Activated CD8-positive, alpha-beta T cell treated with anti-CD3 and anti-CD28 coated beads for 36 hours (primary cell): Measurements from ENCODE around the gene MCIDAS. TPM values are rescaled to one million over a fixed set of nuclear protein-coding genes. Genes with fewer than 3 reads are reported as not detected.
A peak's percentile ranks its signal among the peaks of the same experiment; 100 is the strongest.

ENCODE experiments used
- ATAC-seq: fragments of 200-7000 bp; cut with Tn5 transposase; one replicate; pipeline ENCODE4 v1.10.0; 2021; ENCODE audit warnings: mild to moderate bottlenecking, moderate library complexity
- CTCF ChIA-PET: fragments of 350-600 bp; sonication (Branson Sonifier 250); formaldehyde crosslinking; loops from one replicate; lab custom pipeline; 2021; ENCODE audit warnings: antibody characterized with exemption; lab: Charles Lee
- POLR2A ChIA-PET: fragments of 350-600 bp; sonication (Branson Sonifier 250); formaldehyde crosslinking; loops from one replicate; lab custom pipeline; 2021; ENCODE audit warnings: antibody characterized with exemption; lab: Charles Lee
- DNase-seq: peaks from one replicate; pipeline ENCODE4 v3.0.0-alpha.2; 2020
- H3K27ac Mint-ChIP-seq: one replicate; pipeline ENCODE4 v1.8.0; 2021; ENCODE audit warnings: mild to moderate bottlenecking, mixed read lengths
- H3K27me3 Mint-ChIP-seq: one replicate; pipeline ENCODE4 v1.8.0; 2021; ENCODE audit warnings: mixed read lengths
- H3K36me3 Mint-ChIP-seq: one replicate; pipeline ENCODE4 v1.8.0; 2021; ENCODE audit warnings: low read depth, mixed read lengths
- H3K4me1 Mint-ChIP-seq: one replicate; pipeline ENCODE4 v1.8.0; 2021; ENCODE audit warnings: low read depth, mixed read lengths
- H3K4me3 Mint-ChIP-seq: one replicate; pipeline ENCODE4 v1.8.0; 2021; ENCODE audit warnings: mild to moderate bottlenecking, moderate library complexity, mixed read lengths
- H3K9me3 Mint-ChIP-seq: one replicate; pipeline ENCODE4 v1.8.0; 2021; ENCODE audit warnings: mixed read lengths
- CTCF ChIP-seq: fragments of 200-600 bp; IDR thresholded peaks from one replicate; pipeline ENCODE4 v1.8.0; 2022; ENCODE audit warnings: antibody characterized with exemption, mild to moderate bottlenecking
- intact Hi-C: fragments of 100-400 bp; cut with micrococcal nuclease; formaldehyde crosslinking; loops from one replicate; pipeline ENCODE4 v1.10.0; 2022
- microRNA-seq: library from miRNA; unstranded; fragments of <30 nt; microRNA quantifications from one replicate; pipeline ENCODE4 v1.2.0, GENCODE V29; 2022; ENCODE audit warnings: borderline microRNAs expressed, borderline replicate concordance
- total RNA-seq, 2 experiments: library from RNA; stranded (reverse); gene quantifications; one replicate each; pipeline ENCODE4 v1.2.3, GENCODE V29; 2021

MCIDAS gene
- total RNA-seq, 2 experiments from 2014 or later, result 0.18 TPM; not detected in 1

DNA sequence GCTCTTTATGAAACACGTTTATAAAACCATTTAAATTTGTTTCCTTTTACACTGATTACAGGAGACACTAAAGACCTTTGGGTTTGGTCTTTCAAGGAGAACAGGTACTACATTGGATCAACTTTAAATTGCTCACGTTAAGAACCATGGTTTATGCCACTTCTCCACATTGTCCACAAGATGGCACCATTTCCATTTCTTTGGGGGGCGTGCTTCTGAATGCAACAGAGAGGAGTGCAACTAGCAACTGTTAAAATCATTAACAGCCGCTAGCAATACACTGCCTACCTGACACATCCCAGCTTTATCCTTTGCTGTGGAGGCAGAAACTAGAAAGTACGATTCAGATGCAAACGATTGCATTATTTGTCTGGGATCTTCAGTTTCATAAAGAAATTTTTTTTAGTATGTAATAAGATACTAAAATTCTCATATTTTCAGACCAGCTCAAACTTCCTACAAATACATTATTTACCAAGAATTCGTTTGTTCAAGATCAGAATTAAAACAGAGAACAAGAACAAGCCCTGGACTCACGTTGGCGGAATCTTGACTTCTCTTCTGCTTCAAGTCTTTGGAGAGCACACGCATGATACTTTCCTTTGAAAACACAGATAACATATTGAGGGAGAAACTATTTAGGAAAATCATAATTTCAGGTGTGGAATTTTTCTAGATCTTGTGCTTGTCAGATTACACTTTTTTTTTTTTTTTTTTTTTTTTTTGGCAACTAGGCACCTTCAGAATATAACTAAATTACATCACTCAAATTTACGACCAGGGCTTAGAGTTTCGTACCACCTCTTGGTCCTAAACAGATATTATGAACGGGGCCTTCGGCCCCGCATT lies 54.8 kb downstream of the MCIDAS start:
- intact Hi-C loops, result loop anchor here (5.0 kb wide), 3 partner anchors 60 to 520 kb away; partner anchors contain the start of genes CCNO, DHX29 and MTREX
- Mint-ChIP-seq H3K4me1 (peaks cover 35% of the 10 kb centered on the region), H3K27ac (no peak overlapping the region), H3K4me3 (peak overlapping the region; percentile 83), H3K27me3 (peaks cover 49% of the 10 kb centered on the region), H3K36me3 (no peaks in the 10 kb centered on the region), H3K9me3 (no peaks in the 10 kb centered on the region)
- CTCF ChIA-PET, result interaction anchor here (0.6 to 3.8 kb wide), 24 partner anchors 10 to 519 kb away, joined by 3 to 51 read pairs (median 4); partner anchors contain the start of genes CCNO, DHX29, GPX8 and MCIDAS
- TF ChIP-seq CTCF, result peak; percentile 83
- ATAC-seq, result peak; percentile 77
- POLR2A ChIA-PET, result interaction anchor here (0.5 to 1.4 kb wide), 2 partner anchors 10 to 292 kb away, joined by 3 to 4 read pairs; no protein-coding TSS in a partner anchor
- DNase-seq, result peak; percentile 70

- ChIA-PET CTCF (interaction anchor here (0.8 to 3.8 kb wide), 16 partner anchors 10 to 520 kb away, joined by 3 to 51 read pairs (median 4); partner anchors contain the start of genes CCNO, GPX8 and MCIDAS), POLR2A (interaction anchor here (1.4 kb wide), 1 partner anchor 9 kb away, joined by 4 read pairs; no protein-coding TSS in a partner anchor)
- TF ChIP-seq CTCF, result no peak
- peaks cover 29% of the 10 kb centered on the region for H3K4me1 Mint-ChIP-seq
- intact Hi-C loops, result loop anchor here (5.0 kb wide), 3 partner anchors 61 to 521 kb away; partner anchors contain the start of genes CCNO, DHX29 and MTREX
- no peaks in the 10 kb centered on the region for H3K36me3 Mint-ChIP-seq
- ATAC-seq, result no peak
- H3K4me3 Mint-ChIP-seq, result no peak overlapping the region
- no peak for DNase-seq
- H3K9me3 Mint-ChIP-seq, result no peaks in the 10 kb centered on the region
- no peak overlapping the region for H3K27ac Mint-ChIP-seq
- peaks cover 45% of the 10 kb centered on the region for H3K27me3 Mint-ChIP-seq
Observed at GRCh38 chr5:55171471-55171870, 55.6 kb downstream of the MCIDAS start.

Small RNA genes within 50 kb of the gene (microRNA-seq; reads per million reads assigned to microRNA genes)
- gene MIR449A, result 21.5 reads per million, percentile 46 among the genes with 10 or more reads in this experiment
- gene MIR449B, result not detected
- 3.6 reads per million, percentile 10 among the genes with 10 or more reads in this experiment for gene MIR449C

Other genes with a start within 250 kb of the MCIDAS start
- gene ESM1, start 241.7 kb downstream of the MCIDAS start, total RNA-seq, result under 1 TPM; 0.20 to 0.47 TPM
- gene GZMK, start 203.1 kb downstream of the MCIDAS start, total RNA-seq, result 1 to 10 TPM; 5.2 to 6.2 TPM
- gene GZMA, start 124.7 kb downstream of the MCIDAS start, total RNA-seq, result 10 to 100 TPM; 17.8 to 18.2 TPM
- gene GPX8, start 67.1 kb downstream of the MCIDAS start, total RNA-seq, result not detected
- gene CDC20B, start 54.1 kb downstream of the MCIDAS start, total RNA-seq, result not detected
- gene CCNO, start 6.3 kb upstream of the MCIDAS start, total RNA-seq, result not detected
- gene DHX29, start 80.4 kb upstream of the MCIDAS start, total RNA-seq, result 10 to 100 TPM; 11.6 to 13.7 TPM
- 10 to 100 TPM; 88.9 to 93.4 TPM for gene MTREX, start 80.7 kb upstream of the MCIDAS start, total RNA-seq